GM10266 (cell line): Measurements from ENCODE around the gene PDE7B.

Experiments used
- DNase-seq: peaks from one replicate; pipeline ENCODE4 v3.0.0; 2012; ENCODE audit errors: extremely low spot score
- TF ChIP-seq, protein P1 (sequence below): IDR thresholded peaks from 2 replicates; pipeline ENCODE4 v1.5.1; 2012; ENCODE audit warnings: mild to moderate bottlenecking, low read depth; ENCODE audit not compliant: control insufficient read depth, insufficient read depth; ENCODE audit errors: missing control alignments

PDE7B gene

GRCh38 chr6:135940616-135941167 lies 89.2 kb downstream of the PDE7B start:
- TF ChIP-seq, protein P1, sequence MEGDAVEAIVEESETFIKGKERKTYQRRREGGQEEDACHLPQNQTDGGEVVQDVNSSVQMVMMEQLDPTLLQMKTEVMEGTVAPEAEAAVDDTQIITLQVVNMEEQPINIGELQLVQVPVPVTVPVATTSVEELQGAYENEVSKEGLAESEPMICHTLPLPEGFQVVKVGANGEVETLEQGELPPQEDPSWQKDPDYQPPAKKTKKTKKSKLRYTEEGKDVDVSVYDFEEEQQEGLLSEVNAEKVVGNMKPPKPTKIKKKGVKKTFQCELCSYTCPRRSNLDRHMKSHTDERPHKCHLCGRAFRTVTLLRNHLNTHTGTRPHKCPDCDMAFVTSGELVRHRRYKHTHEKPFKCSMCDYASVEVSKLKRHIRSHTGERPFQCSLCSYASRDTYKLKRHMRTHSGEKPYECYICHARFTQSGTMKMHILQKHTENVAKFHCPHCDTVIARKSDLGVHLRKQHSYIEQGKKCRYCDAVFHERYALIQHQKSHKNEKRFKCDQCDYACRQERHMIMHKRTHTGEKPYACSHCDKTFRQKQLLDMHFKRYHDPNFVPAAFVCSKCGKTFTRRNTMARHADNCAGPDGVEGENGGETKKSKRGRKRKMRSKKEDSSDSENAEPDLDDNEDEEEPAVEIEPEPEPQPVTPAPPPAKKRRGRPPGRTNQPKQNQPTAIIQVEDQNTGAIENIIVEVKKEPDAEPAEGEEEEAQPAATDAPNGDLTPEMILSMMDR = no peak
- DNase-seq = no peak

- TF ChIP-seq, protein P1 = no peak
Measured at GRCh38 chr6:135941275-135942025, 89.9 kb downstream of the PDE7B start.

GRCh38 chr6:135944120-135944519 lies 92.6 kb downstream of the PDE7B start:
- DNase-seq = no peak
- TF ChIP-seq, protein P1 = no peak

More at GRCh38 chr6:135941275-135942025, 89.9 kb downstream of the PDE7B start:
- DNase-seq = no peak

DNA sequence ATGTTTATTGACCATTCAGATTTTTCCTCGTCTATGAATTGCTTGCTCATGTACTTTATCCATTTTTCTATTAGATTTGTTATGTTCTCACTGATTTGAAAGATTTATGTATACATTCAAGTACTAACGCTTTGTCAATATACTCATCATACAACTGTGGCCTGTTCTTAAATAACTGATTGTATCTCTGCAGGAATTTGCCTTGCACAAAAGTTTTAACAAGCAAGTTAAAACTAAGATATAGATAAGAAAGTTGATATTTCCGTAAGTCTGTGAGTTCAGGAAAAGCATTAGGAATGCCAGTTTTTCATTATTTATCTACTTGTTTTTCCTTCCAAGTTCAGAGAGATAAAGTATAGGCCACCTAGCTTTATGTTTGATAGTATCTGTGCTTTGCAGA lies 95.2 kb downstream of the PDE7B start:
- TF ChIP-seq, protein P1 = no peak
- no peak for DNase-seq

GRCh38 chr6:135950669-135951068 lies 99.2 kb downstream of the PDE7B start:
- TF ChIP-seq, protein P1 = no peak
- DNase-seq = no peak

DNA sequence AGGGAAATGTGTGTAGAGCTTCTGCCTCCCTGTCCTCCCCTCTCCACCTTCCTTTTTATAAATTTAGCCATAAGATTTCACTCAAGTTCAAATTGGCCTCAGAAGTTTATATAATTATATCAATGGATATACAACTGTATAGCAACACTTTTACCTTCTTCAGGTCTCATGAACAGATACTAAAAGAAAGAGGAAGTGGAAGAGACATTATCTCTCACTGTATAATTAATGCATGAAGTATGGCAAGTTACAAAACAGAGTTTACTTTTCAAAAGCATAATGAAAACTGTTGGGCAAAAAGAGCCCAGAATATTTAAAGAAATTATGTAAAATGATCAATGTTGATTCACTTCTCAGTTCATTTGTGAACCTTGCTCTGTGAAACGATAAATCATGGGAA lies 99.7 kb downstream of the PDE7B start:
- TF ChIP-seq, protein P1 = no peak
- no peak for DNase-seq

DNA sequence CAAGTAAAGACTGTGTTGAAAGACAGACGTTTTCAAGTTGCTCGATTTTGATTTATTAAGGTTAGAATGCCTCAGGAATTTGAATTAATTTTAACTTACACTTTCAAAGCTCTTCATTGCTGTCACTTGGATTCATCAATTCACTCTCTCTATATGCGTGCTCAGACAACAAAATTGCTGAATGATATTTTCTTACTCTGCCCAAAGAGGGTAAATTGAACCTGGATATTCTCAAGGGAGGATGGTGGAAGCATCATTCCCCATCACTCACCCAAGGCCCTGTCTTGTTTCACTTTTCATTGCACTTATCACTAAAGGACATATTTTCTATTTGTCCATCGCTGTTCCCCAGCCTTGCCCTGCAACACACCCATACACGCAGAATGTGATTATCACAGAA lies 102.3 kb downstream of the PDE7B start:
- no peak for DNase-seq
- TF ChIP-seq, protein P1 = no peak
